NCI-H82 treated with DMSO at 0.1 percent for 48 hours (cell line): ENCODE results near the gene MOB3B.
"Not testable (repeated sequence)": the region's sequence is repeated elsewhere in the genome, so short reads cannot be mapped to it uniquely, and the experiment has no call there.

Source experiments
- DNase-seq: peaks from one replicate; lab custom pipeline; 2025; ENCODE audit not compliant: unreplicated experiment; lab: John Stamatoyannopoulos, UW

MOB3B gene

DNA sequence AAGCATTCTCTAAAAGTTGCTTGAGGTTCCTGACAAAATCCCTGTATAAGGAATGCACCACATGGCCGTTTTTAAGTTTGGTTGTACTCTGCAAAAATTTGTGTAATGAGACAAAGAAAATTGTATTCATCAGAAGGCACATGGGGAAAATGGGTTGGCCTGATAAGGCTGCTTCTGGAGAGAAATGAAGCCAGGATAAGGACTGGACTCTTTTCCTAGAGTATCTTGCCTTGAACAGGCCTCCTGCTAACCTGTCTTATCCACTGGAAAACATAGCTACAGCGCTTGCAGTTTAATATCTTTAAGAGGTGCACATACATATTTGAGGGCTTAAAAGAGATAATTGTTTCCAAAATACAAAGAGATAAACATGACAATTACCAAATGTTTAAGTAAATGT, 46.9 kb downstream of the MOB3B start:
- DNase-seq, result no peak

DNA sequence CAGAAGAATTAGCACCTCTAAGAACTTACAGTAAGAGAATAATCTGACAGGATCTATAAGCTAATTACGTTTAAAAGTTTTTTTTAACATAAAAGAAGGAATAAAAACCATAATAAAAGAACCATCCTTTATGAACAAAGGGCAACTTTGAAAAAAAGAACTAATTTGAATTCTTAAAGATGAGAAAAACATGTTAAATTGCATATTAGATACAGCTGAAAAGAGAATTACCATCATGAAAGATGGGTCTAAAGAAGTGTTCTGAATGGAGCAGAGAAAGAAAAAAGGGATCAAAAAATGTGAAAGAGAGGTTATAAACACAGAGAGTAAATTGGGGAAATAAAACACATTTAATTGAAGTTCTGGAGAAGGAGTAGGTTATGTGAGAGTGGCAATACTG, 51.3 kb downstream of the MOB3B start:
- no peak for DNase-seq

DNA sequence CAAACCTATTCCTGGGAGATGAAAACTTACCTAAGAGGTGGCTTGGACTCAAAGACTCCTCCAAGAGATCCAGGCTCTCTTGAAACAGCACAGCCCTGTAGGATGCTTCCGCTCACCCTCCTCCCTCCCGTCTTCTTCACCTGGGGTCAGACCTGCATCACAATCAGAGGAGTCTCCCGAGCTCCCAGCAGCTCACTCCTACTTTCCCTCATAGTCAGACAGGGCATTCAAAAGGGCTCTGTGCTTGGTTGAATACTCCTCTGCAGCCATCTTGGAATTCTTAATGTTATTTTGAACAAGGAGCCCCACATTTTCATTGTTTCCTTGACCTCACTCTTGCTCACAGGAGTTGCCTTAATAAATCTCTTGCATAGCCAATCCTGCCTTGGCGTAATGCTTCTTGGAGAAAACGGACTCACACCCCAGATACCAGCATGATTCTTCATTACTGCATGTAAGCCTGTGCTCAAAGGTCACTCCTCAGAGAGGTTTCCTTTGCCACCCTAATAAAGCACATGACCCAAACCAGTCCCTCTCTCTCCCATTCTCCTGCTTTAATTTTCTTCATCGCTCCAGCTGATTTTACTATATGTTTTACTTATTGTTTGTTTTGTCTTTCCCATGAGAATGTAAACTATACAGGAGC, 52.6 kb downstream of the MOB3B start:
- no peak for DNase-seq

DNA sequence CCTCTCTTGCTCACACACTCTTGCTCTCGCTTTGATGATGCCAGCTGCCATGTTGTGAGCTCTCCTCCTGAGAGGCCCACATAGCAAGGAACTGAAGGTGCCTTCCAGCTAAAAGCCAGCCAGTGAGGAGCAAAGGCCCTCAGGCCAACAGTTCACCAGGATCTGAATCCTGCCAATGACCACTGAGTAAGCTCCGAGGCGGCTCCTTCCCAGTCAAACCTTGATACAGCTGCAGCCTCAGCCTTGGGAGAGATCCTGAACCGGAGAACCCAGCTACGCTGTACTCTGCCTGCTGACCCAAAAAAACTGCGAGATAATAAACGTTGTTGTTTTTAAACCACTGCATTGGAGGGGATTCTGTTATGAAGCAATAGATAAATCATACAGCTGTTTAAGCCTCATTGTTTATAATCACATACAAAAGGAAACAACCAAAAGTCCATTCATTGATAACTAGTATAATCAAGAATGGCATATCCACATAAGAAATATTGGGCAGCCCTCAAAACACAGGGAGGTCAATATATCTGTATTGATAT, 54.5 kb downstream of the MOB3B start:
- DNase-seq, result no peak

DNA sequence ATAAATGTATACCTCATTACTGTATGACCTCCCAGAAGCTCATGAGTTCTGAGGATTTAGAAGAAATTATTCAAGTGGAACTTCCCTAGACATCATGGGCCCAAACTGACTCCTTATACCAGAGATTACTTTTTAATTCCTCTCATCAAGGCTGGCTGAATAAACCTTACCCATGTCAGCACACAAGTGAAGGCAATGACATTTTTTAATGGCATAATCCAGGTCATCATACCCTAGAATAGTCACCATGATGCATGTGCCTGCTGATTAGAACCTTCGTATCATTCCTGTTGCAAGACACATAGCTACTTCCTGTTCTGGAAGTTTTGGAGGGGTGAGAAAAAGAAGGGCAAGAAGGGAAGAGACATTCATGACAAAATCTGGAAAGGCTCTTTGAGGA, 55.3 kb downstream of the MOB3B start:
- no peak for DNase-seq

DNA sequence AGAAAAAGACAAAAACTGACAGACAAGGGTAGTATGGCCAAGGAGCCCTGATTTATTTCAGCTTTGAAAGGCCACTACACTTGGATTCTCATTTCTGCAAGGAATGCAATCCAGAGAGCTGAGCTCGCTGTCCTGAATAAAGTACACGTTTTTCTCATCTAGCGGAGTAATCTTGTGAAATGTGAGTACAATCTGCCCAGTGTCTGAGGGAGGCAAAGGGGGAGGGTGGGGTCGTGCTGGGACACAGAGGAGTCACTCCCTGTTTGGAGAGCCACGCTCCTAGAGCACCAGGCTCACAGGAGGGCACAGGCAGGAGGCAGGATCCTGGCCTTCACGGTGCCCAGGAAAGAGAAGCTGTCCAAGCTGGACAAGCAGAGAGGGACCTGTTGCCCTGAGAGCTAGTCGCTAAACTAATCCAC, 56.5 kb downstream of the MOB3B start:
- peak; percentile 47 for DNase-seq

DNA sequence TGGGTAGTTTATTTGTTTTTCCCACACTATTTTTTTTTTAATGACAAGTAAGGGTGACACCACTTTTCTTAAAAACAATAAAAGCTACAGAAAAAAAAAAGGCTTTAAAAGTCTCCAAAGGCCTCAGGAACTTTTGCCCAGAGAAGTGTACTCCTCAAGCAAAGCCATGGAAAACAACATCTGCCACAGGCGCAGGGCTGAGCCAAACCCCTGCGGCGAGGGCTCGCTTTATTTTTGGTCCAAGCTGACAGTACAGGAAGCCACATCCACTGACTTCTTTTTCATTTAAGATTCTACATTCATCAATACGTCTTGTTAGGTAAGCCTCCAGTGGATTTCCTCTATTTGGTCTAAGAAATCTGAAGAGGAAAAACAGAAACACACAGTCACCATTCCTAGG, 57.4 kb downstream of the MOB3B start:
- DNase-seq, result no peak

DNA sequence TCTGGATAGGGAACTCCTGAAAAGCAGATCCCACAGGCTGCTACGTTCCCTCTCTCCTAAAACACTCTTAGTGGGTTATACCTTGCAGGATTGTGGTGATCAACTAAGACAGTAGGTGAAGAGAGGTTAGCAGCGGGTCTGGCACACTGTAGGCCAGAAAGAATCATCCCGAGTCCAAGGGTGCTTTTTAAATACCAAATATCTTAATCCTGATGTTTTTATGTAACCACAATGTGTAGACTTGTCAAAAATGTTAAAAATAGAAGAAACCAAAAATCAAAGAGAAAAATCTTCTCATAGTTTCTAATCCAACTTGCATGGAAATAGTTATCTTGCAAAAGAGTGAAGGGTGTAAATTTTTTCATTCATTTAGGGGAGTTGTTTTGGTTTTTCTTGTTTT, 57.8 kb downstream of the MOB3B start:
- no peak for DNase-seq

DNA sequence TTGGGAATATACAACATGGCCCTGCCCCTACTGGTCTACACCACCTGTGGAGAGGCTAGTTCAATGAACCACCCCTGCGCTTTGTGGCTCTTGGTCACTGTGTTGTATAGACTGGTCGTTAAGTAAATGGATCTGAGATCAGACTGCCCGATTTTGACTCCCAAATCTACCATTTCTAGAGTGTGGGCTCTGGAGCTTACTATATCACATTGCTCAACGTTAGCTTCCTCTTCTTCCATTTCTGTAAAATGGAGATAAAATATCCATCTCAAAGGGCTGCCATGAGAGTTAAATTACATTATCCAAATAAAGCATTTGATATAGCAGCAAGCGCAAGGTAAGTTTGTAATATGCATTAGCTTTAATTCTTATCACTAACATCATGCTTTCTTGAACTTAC, 58.2 kb downstream of the MOB3B start:
- no peak for DNase-seq

DNA sequence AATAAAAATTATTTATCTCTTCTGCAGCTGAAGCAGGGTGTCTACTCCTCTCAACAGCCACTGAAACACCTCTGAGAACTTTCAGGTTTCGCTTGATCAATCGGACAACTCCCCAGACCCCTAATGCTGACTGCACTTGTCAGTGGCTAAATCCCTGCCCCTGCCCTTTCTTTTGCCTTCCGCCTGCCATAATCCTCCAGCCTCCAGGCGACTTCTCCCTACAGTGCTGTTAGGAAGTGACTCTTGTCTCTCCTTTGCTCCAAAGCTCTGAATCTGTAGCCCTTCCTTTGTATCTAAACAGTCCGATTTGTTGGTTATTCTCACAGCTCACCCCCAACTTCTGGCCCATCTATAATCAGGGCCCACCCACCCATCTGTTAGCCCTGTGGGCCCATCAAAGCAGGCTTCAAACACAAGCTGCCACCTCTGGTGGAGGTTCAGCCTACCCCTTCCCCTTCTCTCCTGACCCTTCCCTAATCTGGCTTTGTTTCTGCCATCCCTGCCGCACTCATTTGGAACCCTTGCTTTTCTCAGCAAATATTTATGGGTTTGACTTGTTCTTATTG, 59.2 kb downstream of the MOB3B start:
- peak; percentile 14 for DNase-seq

DNA sequence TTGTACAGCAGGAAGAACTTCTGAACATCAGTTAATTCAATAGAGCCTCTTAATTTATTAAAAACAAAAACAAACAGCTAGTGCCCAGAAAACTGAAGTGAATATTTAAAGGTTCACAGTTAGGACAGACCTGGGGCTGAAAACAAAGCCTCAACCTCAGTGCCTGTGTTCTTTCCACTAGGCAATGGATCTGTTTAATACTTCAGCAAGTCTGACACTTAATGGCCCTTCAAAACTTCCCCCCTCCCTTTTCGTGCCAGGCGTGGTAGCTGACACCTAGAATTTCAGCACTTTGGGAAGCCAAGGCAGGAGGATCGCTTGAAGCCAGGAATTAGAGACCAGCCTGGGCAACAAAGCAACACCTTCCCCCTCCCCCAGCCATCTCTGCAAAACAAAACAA, 60.1 kb downstream of the MOB3B start:
- DNase-seq, result no peak

DNA sequence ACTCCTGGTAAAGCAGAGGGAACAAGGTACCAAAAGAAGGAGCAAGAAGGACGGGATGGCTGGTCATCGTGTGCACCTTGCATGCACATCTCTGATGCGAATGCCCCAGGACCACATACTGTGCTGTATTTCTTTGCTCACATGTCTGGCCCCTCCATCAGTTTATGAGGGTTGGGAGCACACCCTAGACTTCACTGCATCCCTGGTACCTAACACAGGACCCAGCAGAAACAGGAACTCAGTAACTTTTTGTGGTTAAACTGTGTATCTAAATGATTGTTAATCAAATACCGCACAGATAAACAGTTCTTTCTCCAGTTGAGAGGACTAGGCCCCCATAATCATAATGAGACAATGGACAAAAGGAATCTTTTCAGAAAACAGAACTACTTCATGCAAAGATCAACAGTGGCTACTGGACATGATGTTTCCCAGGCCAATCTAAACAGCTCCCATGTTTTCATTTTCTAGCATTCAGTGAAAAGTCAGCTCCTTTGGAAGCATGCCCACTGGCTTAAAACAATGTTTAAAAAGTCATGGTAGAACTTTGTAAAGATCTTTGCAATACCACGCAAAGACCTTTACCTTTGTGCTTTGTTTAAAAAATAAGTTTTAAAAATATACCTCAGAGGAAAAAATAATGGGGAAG, 61.0 kb downstream of the MOB3B start:
- DNase-seq, result no peak

DNA sequence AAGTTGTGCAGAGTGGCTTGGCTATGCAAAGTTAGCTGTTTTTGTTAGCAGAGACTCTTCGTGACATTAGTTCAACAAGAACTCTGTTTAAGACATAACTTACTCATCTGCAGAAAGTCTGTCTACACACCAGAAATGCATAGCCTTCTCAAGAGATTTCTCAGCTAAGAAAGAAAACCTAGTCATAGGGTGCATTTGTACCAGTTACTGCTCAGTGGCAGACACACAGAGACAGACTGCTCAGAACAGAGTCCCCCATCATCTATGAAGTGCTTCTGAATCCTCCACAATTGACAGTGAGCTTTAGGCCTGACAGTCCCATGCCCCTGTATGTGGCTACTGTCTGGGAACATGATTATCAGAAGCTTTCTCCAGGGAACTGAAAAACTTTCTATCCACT, 61.6 kb downstream of the MOB3B start:
- no peak for DNase-seq

DNA sequence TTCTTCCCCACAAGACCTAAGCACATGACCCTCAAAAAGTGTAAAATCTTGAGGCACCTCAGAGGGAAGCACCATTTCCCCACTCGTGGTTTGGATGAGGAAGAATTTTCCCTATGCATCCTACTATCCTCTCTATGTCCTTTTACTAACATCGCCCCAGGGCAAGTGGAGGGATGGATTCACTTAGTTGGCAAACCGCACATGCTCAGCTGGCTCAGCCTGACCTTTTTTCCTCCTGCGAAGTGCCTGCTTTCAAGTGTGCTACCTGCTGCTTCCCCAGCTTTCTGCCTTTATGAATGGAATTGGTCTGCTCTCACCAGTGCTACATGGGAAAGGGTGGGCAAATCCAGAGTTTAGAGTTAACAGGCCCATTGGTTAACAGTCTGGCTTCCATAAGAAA, 62.1 kb downstream of the MOB3B start:
- no peak for DNase-seq

DNA sequence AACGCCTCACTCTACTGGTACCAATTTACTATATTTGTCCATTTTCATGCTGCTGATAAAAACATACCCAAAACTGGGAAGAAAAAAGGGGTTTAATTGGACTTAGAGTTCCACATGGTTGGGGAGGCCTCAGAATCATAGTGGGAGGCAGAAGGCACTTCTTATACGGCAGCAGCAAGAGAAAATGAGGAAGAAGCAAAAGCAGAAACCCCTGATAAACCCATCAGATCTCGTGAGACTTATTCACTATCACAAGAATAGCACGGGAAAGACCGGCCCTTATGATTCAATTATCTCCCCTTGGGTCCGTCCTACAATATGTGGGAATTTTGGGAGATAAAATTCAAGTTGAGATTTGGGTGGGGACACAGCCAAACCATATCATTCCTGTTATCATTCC, 63.1 kb downstream of the MOB3B start:
- DNase-seq, result not testable (repeated sequence)

DNA sequence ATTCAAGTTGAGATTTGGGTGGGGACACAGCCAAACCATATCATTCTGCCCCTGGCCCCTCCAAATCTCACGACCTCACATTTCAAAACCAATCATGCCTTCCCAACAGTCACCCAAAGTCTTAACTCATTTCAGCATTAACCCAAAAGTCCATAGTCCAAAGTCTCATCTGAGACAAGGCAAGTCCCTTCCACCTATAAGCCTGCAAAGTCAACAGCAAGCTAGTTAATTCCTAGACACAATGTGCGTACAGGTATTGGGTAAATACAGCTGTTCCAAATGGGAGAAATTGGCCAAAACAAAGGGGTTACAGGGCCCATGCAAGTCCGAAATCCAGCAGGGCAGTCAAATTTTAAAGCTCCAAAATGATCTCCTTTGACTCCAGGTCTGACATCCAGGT, 64.7 kb downstream of the MOB3B start:
- DNase-seq, result not testable (repeated sequence)

DNA sequence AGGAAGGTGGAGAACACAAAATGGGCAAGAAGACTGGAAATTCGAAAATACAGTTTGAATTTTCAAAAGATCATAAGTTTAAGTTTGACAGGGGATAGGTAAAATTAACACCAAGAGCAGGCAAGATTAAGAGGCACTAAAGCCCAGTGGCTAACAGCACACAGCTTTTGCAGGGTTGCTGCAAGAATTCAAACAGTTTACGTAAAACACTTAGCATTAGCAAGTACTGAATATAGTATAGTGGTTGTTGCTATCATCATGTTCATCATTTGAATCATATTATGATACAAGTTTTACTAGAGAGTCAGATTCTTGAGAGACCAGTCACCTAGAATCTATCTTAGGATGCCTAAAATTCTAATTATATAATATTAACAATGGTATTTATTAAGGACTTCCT, 66.8 kb downstream of the MOB3B start:
- no peak for DNase-seq

DNA sequence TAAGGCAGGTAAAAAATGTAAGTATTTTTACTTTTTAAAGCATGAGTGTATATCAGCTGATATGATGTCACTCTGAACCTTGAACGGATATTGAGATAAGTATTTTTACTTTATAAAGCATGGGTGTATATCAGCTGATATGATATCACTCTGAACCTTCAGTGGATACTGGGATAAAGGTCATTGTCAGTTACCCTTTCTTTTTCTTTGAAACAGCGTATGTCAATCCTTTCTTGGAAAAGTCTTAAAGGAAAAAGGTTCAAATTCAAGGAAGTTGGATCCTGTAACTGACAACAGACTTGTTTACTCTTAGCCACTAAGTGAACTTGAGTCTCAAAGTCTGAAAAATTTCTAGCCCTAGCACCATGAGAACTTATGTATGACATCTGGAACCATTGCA, 67.2 kb downstream of the MOB3B start:
- DNase-seq, result no peak

DNA sequence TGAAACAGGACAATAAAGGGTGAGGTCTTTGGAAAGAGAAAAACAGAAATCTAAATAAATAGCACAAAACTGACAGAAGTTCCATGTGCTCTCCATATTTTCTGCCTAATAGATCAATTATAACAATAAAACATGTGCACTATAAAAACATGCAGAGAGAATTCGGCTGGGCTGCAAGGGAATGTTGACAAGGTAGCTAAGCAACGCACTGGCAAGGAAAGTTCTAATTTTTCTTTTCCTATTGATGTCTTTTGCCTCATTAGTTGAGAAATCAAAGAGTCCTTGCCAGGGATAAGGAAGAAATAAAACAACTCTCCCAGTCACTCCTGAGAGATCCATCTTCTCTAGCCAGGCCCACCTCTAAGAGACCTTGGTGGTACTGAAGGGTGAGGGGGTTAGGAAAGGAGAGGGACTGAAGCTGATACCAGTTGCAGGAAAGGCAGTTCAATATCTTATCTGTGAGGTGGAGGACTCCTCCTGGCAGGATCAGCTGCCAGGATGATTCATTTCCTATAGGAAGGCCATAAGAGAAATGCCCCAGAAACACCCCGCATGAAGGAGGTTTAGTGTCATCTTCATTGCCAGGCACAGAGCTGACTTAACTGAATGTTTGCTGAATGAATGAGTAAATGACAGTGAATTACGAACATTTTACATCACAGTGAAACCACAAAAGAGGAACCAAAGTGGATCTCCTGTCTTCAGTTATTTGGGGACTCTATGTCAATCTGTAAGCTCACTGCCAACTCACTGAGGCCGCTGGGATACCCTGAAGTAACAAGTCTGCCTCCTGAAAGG, 69.2 kb downstream of the MOB3B start:
- DNase-seq, result no peak

DNA sequence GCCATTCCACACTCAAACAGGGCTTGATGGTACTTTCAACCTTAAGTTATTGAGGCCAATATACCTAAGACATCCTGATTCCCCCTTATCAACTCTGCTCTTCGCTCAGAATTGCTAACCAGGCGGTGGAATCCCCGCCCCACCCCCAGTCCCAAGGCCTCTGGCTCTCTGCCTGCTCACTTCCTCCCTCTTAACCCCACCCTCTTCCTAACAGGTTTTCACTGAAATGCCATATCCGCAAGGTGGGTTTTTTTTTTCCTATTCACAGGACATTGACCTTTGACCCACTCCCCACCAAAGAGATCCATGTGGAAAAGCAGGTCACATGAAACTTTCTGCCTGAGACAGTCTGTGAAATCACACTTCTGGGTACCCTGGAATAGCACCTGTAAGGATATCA, 72.2 kb downstream of the MOB3B start:
- no peak for DNase-seq

DNA sequence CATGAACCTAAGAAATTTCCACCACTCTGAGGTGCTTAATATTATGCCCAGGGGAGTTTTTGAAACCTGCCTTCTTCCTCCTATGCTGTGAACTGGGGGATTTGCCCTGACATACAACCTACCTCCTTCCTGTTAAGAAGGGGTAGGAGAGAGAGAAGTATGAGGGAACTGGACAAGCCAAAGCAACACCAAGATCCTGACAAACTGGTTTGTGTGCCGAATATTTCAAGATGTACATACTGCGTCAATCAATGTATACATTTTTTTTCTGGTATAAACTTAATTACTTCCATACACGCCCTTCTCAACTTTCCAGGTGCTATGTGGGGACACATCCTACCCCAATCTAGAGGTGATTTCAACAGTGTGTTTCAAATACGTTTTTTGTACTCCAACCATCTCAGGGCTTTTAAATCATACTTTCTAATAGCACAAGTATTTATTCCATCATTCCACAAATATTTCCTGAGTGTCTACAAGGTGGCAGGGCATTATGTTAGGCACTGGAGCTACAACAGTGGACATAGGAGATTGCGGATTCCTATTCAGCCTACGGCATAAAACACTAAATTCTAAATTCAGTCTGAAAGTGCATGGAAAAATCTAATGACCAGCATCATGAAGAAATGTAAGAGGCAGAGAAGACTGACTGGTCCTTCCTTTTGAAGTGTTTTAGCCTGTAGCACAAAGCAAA, 75.6 kb downstream of the MOB3B start:
- no peak for DNase-seq
